Kidney epithelial cell (primary cell): Measurements from ENCODE around the gene CBLL1. TPM values are rescaled to one million over a fixed set of nuclear protein-coding genes. Genes with fewer than 3 reads are reported as not detected.

Source experiments
- DNase-seq: peaks from one replicate; pipeline ENCODE4 v3.0.0-alpha.2; 2010; ENCODE audit warnings: low read depth
- H3K27me3 ChIP-seq: 2 replicates; pipeline ENCODE4 v1.6.0; 2011; ENCODE audit warnings: low read length; ENCODE audit not compliant: control insufficient read depth, insufficient read depth
- H3K36me3 ChIP-seq: 2 replicates; pipeline ENCODE4 v1.5.1; 2011; ENCODE audit warnings: low read length; ENCODE audit not compliant: control insufficient read depth, insufficient read depth
- H3K4me3 ChIP-seq: 2 replicates; pipeline ENCODE4 v1.5.1; 2011; ENCODE audit warnings: low read depth, mild to moderate bottlenecking, control low read depth, low read length
- total RNA-seq: library from RNA; depleted of rRNA; stranded (reverse); fragments of >200 nt; gene quantifications from 2 replicates; pipeline ENCODE4 v1.2.3, GENCODE V29; 2015
- TF ChIP-seq, protein P1 (sequence below): IDR thresholded peaks from 2 replicates; pipeline ENCODE4 v1.5.1; 2011; ENCODE audit warnings: mild to moderate bottlenecking, moderate library complexity, low read length, control low read depth, inconsistent platforms; ENCODE audit not compliant: insufficient read depth, poor library complexity, severe bottlenecking

CBLL1 gene
- total RNA-seq, 1 donor from 2014 or later, result 42.3 TPM

DNA sequence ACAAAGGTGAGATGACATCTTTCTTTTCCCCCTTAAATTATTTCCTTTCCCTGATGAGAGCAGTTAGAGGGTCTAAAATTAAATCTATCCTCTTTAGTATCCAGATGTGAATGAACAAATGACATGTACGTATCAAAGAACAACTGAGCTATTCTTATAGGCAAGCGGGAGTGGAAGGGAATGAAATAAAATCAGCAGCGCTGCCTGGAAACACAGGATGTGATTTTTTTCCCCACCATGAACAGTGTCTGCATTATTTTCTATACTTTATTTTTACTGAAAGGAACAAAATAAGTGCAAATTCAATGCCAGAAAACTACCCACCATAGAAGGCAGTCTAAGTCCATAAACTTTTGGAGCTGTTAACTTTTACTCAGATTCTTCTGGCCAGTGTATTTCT, 42.8 kb upstream of the CBLL1 start:
- Histone ChIP-seq H3K36me3 (no peaks in the 10 kb centered on the region), H3K27me3 (no peaks in the 10 kb centered on the region), H3K4me3 (no peak overlapping the region)
- TF ChIP-seq, protein P1, sequence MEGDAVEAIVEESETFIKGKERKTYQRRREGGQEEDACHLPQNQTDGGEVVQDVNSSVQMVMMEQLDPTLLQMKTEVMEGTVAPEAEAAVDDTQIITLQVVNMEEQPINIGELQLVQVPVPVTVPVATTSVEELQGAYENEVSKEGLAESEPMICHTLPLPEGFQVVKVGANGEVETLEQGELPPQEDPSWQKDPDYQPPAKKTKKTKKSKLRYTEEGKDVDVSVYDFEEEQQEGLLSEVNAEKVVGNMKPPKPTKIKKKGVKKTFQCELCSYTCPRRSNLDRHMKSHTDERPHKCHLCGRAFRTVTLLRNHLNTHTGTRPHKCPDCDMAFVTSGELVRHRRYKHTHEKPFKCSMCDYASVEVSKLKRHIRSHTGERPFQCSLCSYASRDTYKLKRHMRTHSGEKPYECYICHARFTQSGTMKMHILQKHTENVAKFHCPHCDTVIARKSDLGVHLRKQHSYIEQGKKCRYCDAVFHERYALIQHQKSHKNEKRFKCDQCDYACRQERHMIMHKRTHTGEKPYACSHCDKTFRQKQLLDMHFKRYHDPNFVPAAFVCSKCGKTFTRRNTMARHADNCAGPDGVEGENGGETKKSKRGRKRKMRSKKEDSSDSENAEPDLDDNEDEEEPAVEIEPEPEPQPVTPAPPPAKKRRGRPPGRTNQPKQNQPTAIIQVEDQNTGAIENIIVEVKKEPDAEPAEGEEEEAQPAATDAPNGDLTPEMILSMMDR, result no peak
- DNase-seq, result no peak

DNA sequence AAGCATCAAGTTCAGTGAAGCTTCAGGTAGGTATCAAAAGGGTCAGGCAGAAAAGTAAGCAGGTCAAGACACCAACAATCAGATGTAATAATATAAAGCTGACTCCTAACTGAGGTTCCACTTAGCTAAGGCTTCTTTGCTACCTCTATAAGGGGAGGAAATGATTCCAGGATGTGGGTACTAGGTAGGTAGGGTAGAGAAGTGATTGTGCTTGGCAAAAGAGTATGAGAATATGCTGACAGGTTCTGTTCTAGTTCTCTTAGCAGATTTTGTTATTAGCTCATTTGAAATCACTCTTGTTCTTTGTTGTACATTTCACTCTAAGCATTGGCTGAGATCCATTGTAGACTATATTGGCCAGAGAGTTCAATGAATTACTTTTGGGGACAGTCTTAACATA, 40.7 kb upstream of the CBLL1 start:
- Histone ChIP-seq H3K27me3 (no peaks in the 10 kb centered on the region), H3K4me3 (no peak overlapping the region), H3K36me3 (no peaks in the 10 kb centered on the region)
- DNase-seq, result no peak
- TF ChIP-seq, protein P1, result no peak

DNA sequence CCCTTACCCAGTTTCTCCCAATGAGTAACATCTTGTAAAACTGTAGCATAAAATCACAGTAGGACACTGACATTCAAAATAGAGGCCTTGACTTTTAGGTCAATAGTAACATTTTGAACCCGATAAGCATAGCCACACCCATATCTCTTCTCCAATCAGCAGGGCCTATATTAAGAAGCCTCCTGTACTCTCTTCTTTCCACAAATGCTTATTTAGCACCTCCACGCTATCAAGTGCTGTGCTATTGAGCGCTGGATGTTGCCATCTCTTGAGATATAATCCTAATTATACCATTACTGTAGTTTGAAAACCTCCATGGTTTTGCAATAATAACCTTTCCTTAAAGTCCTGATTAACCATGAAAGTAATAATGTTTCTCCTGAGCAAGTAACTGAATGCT, 40.1 kb upstream of the CBLL1 start:
- TF ChIP-seq, protein P1, result no peak
- Histone ChIP-seq H3K27me3 (no peaks in the 10 kb centered on the region), H3K36me3 (no peaks in the 10 kb centered on the region), H3K4me3 (no peak overlapping the region)
- no peak for DNase-seq

DNA sequence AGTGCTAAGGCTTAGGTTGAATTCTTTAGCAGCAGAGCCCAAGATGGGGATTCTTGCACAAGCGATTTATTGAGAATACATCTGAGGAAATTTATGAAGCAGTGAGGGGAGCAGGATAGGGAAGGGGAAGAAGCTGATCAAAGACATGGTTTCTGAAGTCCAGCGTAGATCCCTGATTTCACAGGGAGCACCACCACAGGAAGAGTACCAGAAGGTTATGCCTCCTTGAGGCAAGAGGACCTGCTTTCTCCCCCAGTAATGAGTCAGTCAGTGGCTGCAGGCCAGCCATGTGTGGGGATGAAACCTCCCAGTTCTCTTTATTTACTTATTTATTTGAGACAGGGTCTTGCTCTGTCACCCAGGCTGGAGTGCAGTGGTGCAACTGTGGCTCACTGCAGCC, 35.0 kb upstream of the CBLL1 start:
- TF ChIP-seq, protein P1, result no peak
- no peaks in the 10 kb centered on the region for H3K27me3 ChIP-seq
- no peaks in the 10 kb centered on the region for H3K36me3 ChIP-seq
- no peak for DNase-seq
- H3K4me3 ChIP-seq, result no peak overlapping the region

DNA sequence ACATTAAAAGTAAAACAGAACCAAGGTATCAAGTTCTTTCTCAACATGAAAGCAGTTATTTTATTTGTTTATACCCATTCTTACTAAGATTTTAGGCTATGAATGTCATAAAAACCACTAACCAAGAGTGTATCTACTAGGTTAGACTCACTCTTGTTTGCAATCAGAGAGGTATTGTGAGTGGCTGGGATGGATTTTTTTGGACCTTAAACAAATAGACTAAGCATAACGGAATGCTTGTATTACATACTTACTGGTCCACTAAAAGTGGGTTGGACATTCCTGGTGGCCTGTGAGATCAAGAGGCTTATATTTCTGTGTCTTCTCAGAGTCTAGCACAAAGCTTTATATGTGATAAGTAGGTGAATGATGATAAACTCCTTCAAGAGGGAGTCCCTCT, 32.6 kb upstream of the CBLL1 start:
- Histone ChIP-seq H3K36me3 (no peaks in the 10 kb centered on the region), H3K27me3 (no peaks in the 10 kb centered on the region), H3K4me3 (no peak overlapping the region)
- no peak for DNase-seq
- TF ChIP-seq, protein P1, result no peak

DNA sequence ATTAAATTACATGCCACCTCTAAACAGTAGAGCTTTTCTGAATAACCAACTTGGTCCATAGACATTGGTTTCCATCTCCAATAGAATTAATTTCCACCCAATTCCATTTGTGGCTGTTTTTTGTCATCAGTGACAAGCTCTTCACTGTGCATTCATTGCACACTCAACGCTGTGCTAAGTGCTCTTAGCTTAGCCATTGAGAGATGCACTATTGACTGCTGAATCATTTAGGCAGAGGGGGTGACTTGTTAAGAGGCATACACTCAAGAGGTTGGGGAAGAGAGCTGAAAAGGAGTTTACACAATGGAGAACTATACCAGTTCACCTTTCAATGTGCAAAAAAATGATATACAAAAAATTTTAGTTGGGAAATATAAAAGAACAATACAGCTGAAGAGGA, 31.9 kb upstream of the CBLL1 start:
- H3K27me3 ChIP-seq, result no peaks in the 10 kb centered on the region
- TF ChIP-seq, protein P1, result no peak
- no peak for DNase-seq
- no peak overlapping the region for H3K4me3 ChIP-seq
- H3K36me3 ChIP-seq, result no peaks in the 10 kb centered on the region
